Measurements from ENCODE around the gene WWOX.

The WWOX gene

DNA sequence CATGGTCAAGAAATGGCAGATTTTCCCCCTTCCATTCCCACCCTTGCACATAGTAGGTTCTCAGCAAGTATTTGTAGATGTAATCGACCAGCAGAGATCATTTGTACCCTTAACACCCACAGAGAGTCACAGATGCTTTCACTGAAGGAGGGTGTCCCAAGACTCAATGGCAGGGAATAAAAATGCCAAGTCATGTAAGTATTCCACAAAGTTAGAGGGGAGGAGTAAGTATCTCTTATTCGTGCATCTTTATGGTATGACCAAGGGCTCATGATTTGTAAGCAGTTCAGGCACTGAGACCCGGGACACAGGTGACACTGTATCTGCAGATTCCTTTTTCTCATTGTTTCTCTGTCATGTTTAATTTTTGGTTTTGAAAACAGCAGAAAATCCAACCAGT is 1011.5 kb downstream of the WWOX start:
- no peak overlapping the region for H3K4me3 ChIP-seq (ENCODE audit: low read depth, low read length)
- TF ChIP-seq, protein P1, sequence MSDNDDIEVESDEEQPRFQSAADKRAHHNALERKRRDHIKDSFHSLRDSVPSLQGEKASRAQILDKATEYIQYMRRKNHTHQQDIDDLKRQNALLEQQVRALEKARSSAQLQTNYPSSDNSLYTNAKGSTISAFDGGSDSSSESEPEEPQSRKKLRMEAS (IDR thresholded peaks at IDR 0.05; ENCODE audit: low read depth, low read length), result no peak
- TF ChIP-seq POLR2A (IDR thresholded peaks at IDR 0.05; ENCODE audit: extremely low read depth, insufficient read length) (no peak), MYC (IDR thresholded peaks at IDR 0.05; ENCODE audit: low read depth, low read length) (no peak)
- TF ChIP-seq, protein P2, sequence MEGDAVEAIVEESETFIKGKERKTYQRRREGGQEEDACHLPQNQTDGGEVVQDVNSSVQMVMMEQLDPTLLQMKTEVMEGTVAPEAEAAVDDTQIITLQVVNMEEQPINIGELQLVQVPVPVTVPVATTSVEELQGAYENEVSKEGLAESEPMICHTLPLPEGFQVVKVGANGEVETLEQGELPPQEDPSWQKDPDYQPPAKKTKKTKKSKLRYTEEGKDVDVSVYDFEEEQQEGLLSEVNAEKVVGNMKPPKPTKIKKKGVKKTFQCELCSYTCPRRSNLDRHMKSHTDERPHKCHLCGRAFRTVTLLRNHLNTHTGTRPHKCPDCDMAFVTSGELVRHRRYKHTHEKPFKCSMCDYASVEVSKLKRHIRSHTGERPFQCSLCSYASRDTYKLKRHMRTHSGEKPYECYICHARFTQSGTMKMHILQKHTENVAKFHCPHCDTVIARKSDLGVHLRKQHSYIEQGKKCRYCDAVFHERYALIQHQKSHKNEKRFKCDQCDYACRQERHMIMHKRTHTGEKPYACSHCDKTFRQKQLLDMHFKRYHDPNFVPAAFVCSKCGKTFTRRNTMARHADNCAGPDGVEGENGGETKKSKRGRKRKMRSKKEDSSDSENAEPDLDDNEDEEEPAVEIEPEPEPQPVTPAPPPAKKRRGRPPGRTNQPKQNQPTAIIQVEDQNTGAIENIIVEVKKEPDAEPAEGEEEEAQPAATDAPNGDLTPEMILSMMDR (IDR thresholded peaks at IDR 0.05; ENCODE audit: low read depth, low read length), result no peak
- DNase-seq (ENCODE audit: low read depth), result no peak

DNA sequence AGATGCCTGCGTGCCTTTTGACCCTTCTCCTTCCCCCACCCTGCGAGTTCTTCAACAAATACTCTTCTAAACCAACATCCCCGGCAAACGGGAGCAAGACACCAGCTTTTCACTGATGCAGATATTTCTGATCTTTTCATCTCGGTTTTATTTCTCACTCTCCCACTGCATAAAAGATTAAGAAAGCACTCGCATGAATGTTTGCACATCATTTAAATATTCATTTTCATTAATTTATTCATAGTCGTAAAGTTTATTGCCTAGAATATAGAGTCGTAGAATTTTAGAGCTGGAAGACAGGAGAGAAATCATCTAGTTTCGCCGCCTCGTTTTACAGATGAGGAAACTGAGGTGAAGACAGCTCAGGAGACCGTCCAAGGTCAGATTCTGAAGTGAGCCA is 1013.0 kb downstream of the WWOX start:
- DNase-seq (ENCODE audit: low read depth), result no peak
- no peak overlapping the region for H3K4me3 ChIP-seq (ENCODE audit: low read depth, low read length)
- TF ChIP-seq MYC (IDR thresholded peaks at IDR 0.05; ENCODE audit: low read depth, low read length), result no peak
- TF ChIP-seq POLR2A (IDR thresholded peaks at IDR 0.05; ENCODE audit: extremely low read depth, insufficient read length), result no peak
- TF ChIP-seq, protein P1 (IDR thresholded peaks at IDR 0.05; ENCODE audit: low read depth, low read length), result no peak
- TF ChIP-seq, protein P2 (IDR thresholded peaks at IDR 0.05; ENCODE audit: low read depth, low read length), result no peak

DNA sequence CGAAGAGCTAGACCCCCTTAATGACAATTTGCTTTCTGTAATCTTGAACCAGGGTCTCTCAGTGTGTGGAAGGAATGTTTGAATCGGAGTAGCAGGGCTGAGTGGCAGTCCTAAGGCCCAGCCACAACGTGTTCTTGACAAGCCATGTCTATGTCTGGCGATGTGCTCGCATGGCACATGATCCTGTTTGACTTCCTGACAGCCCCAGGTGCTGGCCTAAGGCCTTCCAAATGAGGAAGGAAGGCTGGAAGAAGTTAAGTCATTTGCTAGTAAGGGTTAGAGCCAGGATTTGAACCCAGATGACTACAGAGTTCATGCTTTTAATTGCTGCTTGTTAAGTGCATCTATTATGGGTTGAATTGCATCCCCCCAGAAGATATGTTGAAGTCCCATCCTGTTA is 1014.4 kb downstream of the WWOX start:
- H3K4me3 ChIP-seq (ENCODE audit: low read depth, low read length), result no peak overlapping the region
- no peak for DNase-seq (ENCODE audit: low read depth)
- no peak for TF ChIP-seq MYC (IDR thresholded peaks at IDR 0.05; ENCODE audit: low read depth, low read length)
- TF ChIP-seq, protein P2 (IDR thresholded peaks at IDR 0.05; ENCODE audit: low read depth, low read length), result no peak
- no peak for TF ChIP-seq POLR2A (IDR thresholded peaks at IDR 0.05; ENCODE audit: extremely low read depth, insufficient read length)
- TF ChIP-seq, protein P1 (IDR thresholded peaks at IDR 0.05; ENCODE audit: low read depth, low read length), result no peak

DNA sequence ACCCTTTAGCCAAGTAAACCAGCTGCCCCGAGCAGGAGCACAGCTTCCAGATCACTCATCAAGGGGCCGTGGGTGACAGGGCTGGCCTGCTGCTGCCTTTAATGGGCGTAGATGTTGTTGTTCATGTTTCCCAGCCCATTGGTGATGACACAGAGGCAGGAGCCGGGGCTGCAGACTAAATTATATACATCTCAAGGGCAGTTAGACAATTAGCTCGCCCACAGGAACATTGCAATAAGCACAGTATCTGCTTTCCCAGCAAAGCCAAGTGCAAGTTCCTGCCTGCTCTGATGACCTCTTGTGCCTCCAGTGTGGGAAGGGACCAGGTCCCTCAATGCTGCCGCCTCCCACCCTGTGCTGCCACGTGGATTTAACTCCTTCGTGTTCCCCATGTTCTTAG is 1015.3 kb downstream of the WWOX start:
- DNase-seq (ENCODE audit: low read depth), result no peak
- no peak overlapping the region for H3K4me3 ChIP-seq (ENCODE audit: low read depth, low read length)
- no peak for TF ChIP-seq MYC (IDR thresholded peaks at IDR 0.05; ENCODE audit: low read depth, low read length)
- TF ChIP-seq, protein P1 (IDR thresholded peaks at IDR 0.05; ENCODE audit: low read depth, low read length), result no peak
- TF ChIP-seq, protein P2 (IDR thresholded peaks at IDR 0.05; ENCODE audit: low read depth, low read length), result no peak
- TF ChIP-seq POLR2A (IDR thresholded peaks at IDR 0.05; ENCODE audit: extremely low read depth, insufficient read length), result no peak

DNA sequence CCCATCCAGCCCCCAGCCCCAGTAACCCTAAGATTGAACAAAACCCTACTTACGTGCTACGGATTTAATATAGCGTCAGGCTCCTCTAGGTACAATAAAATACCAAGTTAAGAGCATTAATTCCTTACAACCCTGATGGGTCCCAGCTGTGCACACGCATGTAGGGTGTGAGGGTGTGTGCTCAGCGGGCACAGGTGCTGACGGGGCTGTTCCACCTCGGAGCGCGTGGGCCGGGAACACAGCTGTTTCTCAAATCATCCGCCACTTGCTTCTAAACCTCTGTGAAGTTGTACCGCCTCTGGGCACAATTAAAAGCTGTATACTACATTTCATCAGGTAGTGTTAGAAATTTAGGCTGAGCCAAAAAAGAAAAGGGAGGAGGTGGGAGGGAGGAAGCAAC is 1022.5 kb downstream of the WWOX start:
- TF ChIP-seq, protein P2 (IDR thresholded peaks at IDR 0.05; ENCODE audit: low read depth, low read length), result no peak
- no peak for TF ChIP-seq MYC (IDR thresholded peaks at IDR 0.05; ENCODE audit: low read depth, low read length)
- TF ChIP-seq, protein P1 (IDR thresholded peaks at IDR 0.05; ENCODE audit: low read depth, low read length), result no peak
- TF ChIP-seq POLR2A (IDR thresholded peaks at IDR 0.05; ENCODE audit: extremely low read depth, insufficient read length), result no peak
- H3K4me3 ChIP-seq (ENCODE audit: low read depth, low read length), result no peak overlapping the region
- DNase-seq (ENCODE audit: low read depth), result no peak

DNA sequence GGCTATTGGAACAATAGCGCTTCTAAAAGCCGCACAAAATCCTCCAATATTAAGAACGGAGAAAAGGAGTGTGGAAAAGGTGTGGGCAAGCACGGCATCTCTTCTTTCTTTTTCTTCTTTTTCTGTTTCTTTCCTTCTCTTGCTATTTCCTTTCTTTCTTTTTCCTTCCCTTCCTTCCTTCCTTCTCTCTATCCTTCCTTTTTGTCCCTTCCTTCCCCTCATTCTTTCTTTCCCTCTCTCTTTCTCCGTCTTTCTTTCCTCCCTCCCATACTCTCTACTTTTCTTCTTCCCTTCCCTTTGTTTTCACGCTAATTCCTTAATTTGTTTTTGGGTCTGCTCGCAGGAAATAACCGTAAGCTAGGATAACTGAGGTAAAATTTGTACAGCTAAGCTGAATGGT is 1022.9 kb downstream of the WWOX start:
- no peak overlapping the region for H3K4me3 ChIP-seq (ENCODE audit: low read depth, low read length)
- DNase-seq (ENCODE audit: low read depth), result no peak
- TF ChIP-seq, protein P1 (IDR thresholded peaks at IDR 0.05; ENCODE audit: low read depth, low read length), result no peak
- TF ChIP-seq MYC (IDR thresholded peaks at IDR 0.05; ENCODE audit: low read depth, low read length) (no peak), POLR2A (IDR thresholded peaks at IDR 0.05; ENCODE audit: extremely low read depth, insufficient read length) (no peak)
- TF ChIP-seq, protein P2 (IDR thresholded peaks at IDR 0.05; ENCODE audit: low read depth, low read length), result no peak

All from NB4 (cell line).